LNCAP (cell line): ENCODE results near the gene CTSD.

Experiments used
- CTCF ChIP-seq: fragments of 450-650 bp; IDR thresholded peaks from 2 replicates; pipeline ENCODE4 v1.5.1; 2017; ENCODE audit warnings: mild to moderate bottlenecking

CTSD gene

GRCh38 chr11:1779806-1780699 is 16.3 kb upstream of the CTSD start:
- no peak for TF ChIP-seq CTCF

GRCh38 chr11:1779034-1779805 is 15.5 kb upstream of the CTSD start:
- TF ChIP-seq CTCF = no peak

- TF ChIP-seq CTCF = no peak
Observed at GRCh38 chr11:1778141-1778911, 14.6 kb upstream of the CTSD start.

GRCh38 chr11:1777737-1778136 is 14.0 kb upstream of the CTSD start:
- TF ChIP-seq CTCF = no peak

GRCh38 chr11:1776944-1777715 is 13.4 kb upstream of the CTSD start:
- no peak for TF ChIP-seq CTCF

- TF ChIP-seq CTCF = no peak
Observed at GRCh38 chr11:1776331-1776851, 12.7 kb upstream of the CTSD start.
